Measurements from ENCODE around the gene SLC38A10. TPM values are rescaled to one million over a fixed set of nuclear protein-coding genes. Genes with fewer than 3 reads are reported as not detected.

Gene SLC38A10
- total RNA-seq, 2 experiments from 2014 or later = 56.0 to 147 TPM

- no peaks in the 10 kb centered on the region for H4K20me1 ChIP-seq (ENCODE audit: insufficient read depth, low read length)
- H3K36me3 ChIP-seq (ENCODE audit: insufficient read depth, low read length) = no peaks in the 10 kb centered on the region
- no peak overlapping the region for H3K27ac ChIP-seq (ENCODE audit: low read depth, low read length, poor library complexity, severe bottlenecking)
- H3K9me2 ChIP-seq (ENCODE audit: insufficient read depth, low read length) = no peaks in the 10 kb centered on the region
- H3K4me1 ChIP-seq (ENCODE audit: insufficient read depth, low read length, poor library complexity, severe bottlenecking) = no peaks in the 10 kb centered on the region
- no peak overlapping the region for H3K4me2 ChIP-seq (ENCODE audit: low read length)
- intact Hi-C loops (cut with micrococcal nuclease; ENCODE audit: unreplicated experiment) = no loop called here
- BruUV-seq (replicated peaks) = no TSS peak
- no peak overlapping the region for H3K4me3 ChIP-seq (ENCODE audit: low read depth, low read length, poor library complexity, severe bottlenecking)
- DNase-seq (ENCODE audit: low spot score) = no peak
- CTCF ChIA-PET (ENCODE audit: unreplicated experiment) = interaction anchor here (0.6 kb wide), 1 partner anchor 124 kb away, joined by 16 read pairs; no protein-coding TSS in a partner anchor
- H2AFZ ChIP-seq (ENCODE audit: low read length) = no peak overlapping the region
- H3K9me3 ChIP-seq (ENCODE audit: low read length) = no peaks in the 10 kb centered on the region
- TF ChIP-seq CTCF (conservative IDR thresholded peaks at IDR 0.05; ENCODE audit: low read length) (no peak), EZH2phosphoT487 (IDR thresholded peaks at IDR 0.05; ENCODE audit: borderline replicate concordance, low read depth, low read length) (no peak)
- POLR2A ChIA-PET = interaction anchor here (0.7 kb wide), 1 partner anchor 208 kb away, joined by 3 read pairs; no protein-coding TSS in a partner anchor
- H3K79me2 ChIP-seq (ENCODE audit: insufficient read depth, low read depth, low read length) = no peaks in the 10 kb centered on the region
These were observed 17.7 kb upstream of the SLC38A10 start for GRCh38 chr17:81312624-81313325.

- no peak for DNase-seq (ENCODE audit: low spot score)
- TF ChIP-seq CTCF (conservative IDR thresholded peaks at IDR 0.05; ENCODE audit: low read length) = no peak
- no peak for TF ChIP-seq EZH2phosphoT487 (IDR thresholded peaks at IDR 0.05; ENCODE audit: borderline replicate concordance, low read depth, low read length)
- Histone ChIP-seq H2AFZ (ENCODE audit: low read length) (no peak overlapping the region), H3K4me1 (ENCODE audit: insufficient read depth, low read length, poor library complexity, severe bottlenecking) (no peaks in the 10 kb centered on the region), H3K79me2 (ENCODE audit: insufficient read depth, low read depth, low read length) (no peaks in the 10 kb centered on the region), H3K27ac (ENCODE audit: low read depth, low read length, poor library complexity, severe bottlenecking) (no peak overlapping the region), H3K36me3 (ENCODE audit: insufficient read depth, low read length) (no peaks in the 10 kb centered on the region), H3K9me3 (ENCODE audit: low read length) (no peaks in the 10 kb centered on the region), H4K20me1 (ENCODE audit: insufficient read depth, low read length) (no peaks in the 10 kb centered on the region), H3K4me2 (ENCODE audit: low read length) (no peak overlapping the region), H3K4me3 (ENCODE audit: low read depth, low read length, poor library complexity, severe bottlenecking) (no peak overlapping the region), H3K9me2 (ENCODE audit: insufficient read depth, low read length) (no peaks in the 10 kb centered on the region)
- intact Hi-C loops (cut with micrococcal nuclease; ENCODE audit: unreplicated experiment) = no loop called here
- no TSS peak for BruUV-seq (replicated peaks)
- ChIA-PET POLR2A (no interaction called here), CTCF (ENCODE audit: unreplicated experiment) (no interaction called here)
These were observed 16.8 kb upstream of the SLC38A10 start for GRCh38 chr17:81311946-81312345.

- H3K4me3 ChIP-seq (ENCODE audit: low read depth, low read length, poor library complexity, severe bottlenecking) = no peak overlapping the region
- POLR2A ChIA-PET = interaction anchor here (0.6 kb wide), 1 partner anchor 67 kb away, joined by 5 read pairs; no protein-coding TSS in a partner anchor
- no peaks in the 10 kb centered on the region for H3K79me2 ChIP-seq (ENCODE audit: insufficient read depth, low read depth, low read length)
- intact Hi-C loops (cut with micrococcal nuclease; ENCODE audit: unreplicated experiment) = no loop called here
- no peak overlapping the region for H3K27ac ChIP-seq (ENCODE audit: low read depth, low read length, poor library complexity, severe bottlenecking)
- H3K9me3 ChIP-seq (ENCODE audit: low read length) = no peaks in the 10 kb centered on the region
- TF ChIP-seq EZH2phosphoT487 (IDR thresholded peaks at IDR 0.05; ENCODE audit: borderline replicate concordance, low read depth, low read length) = no peak
- TF ChIP-seq CTCF (conservative IDR thresholded peaks at IDR 0.05; ENCODE audit: low read length) = no peak
- no peak overlapping the region for H2AFZ ChIP-seq (ENCODE audit: low read length)
- DNase-seq (ENCODE audit: low spot score) = no peak
- H3K36me3 ChIP-seq (ENCODE audit: insufficient read depth, low read length) = no peaks in the 10 kb centered on the region
- no peaks in the 10 kb centered on the region for H3K4me1 ChIP-seq (ENCODE audit: insufficient read depth, low read length, poor library complexity, severe bottlenecking)
- no peaks in the 10 kb centered on the region for H4K20me1 ChIP-seq (ENCODE audit: insufficient read depth, low read length)
- no peaks in the 10 kb centered on the region for H3K9me2 ChIP-seq (ENCODE audit: insufficient read depth, low read length)
- CTCF ChIA-PET (ENCODE audit: unreplicated experiment) = no interaction called here
- BruUV-seq (replicated peaks) = no TSS peak
- no peak overlapping the region for H3K4me2 ChIP-seq (ENCODE audit: low read length)
These were observed 15.9 kb upstream of the SLC38A10 start for GRCh38 chr17:81310949-81311550.

Measured in OCI-LY7 (cell line).